Astrocyte (in vitro differentiated cells and primary cell): ENCODE measurements around the gene ST6GAL2. TPM values are rescaled to one million over a fixed set of nuclear protein-coding genes. Genes with fewer than 3 reads are reported as not detected.
A peak's percentile ranks its signal among the peaks of the same experiment; 100 is the strongest.

Source experiments
- DNase-seq: peaks from one replicate; pipeline ENCODE4 v3.0.0-alpha.2; 2010; ENCODE audit warnings: low read depth
- FAIRE-seq: peaks from 2 replicates; lab custom pipeline; 2011; peaks lifted over from hg19 to GRCh38; lab: Jason Lieb, UNC
- H2AFZ ChIP-seq: 2 replicates; pipeline ENCODE4 v1.6.0; 2012; ENCODE audit warnings: low read depth, low read length, inconsistent platforms
- H3K27ac ChIP-seq: 2 replicates; pipeline ENCODE4 v1.5.1; 2011; ENCODE audit warnings: low read depth, low read length, inconsistent platforms
- H3K27me3 ChIP-seq: 2 replicates; pipeline ENCODE4 v1.6.0; 2011; ENCODE audit warnings: low read length, inconsistent platforms; ENCODE audit not compliant: insufficient read depth
- H3K36me3 ChIP-seq: 2 replicates; pipeline ENCODE4 v1.5.1; 2011; ENCODE audit warnings: low read length, inconsistent platforms; ENCODE audit not compliant: insufficient read depth
- H3K4me1 ChIP-seq: 2 replicates; pipeline ENCODE4 v1.5.1; 2011; ENCODE audit warnings: low read length, inconsistent platforms; ENCODE audit not compliant: insufficient read depth
- H3K4me2 ChIP-seq: 2 replicates; pipeline ENCODE4 v1.6.0; 2012; ENCODE audit warnings: low read length, inconsistent platforms
- H3K4me3 ChIP-seq: 2 replicates; pipeline ENCODE4 v1.5.1; 2011; ENCODE audit warnings: low read depth, mild to moderate bottlenecking, low read length, inconsistent platforms; ENCODE audit not compliant: insufficient read depth
- H3K79me2 ChIP-seq: 2 replicates; pipeline ENCODE4 v1.6.0; 2012; ENCODE audit warnings: mild to moderate bottlenecking, low read length, inconsistent platforms; ENCODE audit not compliant: insufficient read depth
- H3K9ac ChIP-seq: 2 replicates; pipeline ENCODE4 v1.6.0; 2012; ENCODE audit warnings: mild to moderate bottlenecking, low read length, inconsistent platforms
- H3K9me3 ChIP-seq: 2 replicates; pipeline ENCODE4 v1.5.1; 2012; ENCODE audit warnings: low read depth, mild to moderate bottlenecking, low read length, inconsistent platforms; ENCODE audit not compliant: insufficient read depth
- H4K20me1 ChIP-seq: 2 replicates; pipeline ENCODE4 v1.6.0; 2012; ENCODE audit warnings: low read length, inconsistent platforms; ENCODE audit not compliant: insufficient read depth
- H3K27ac Mint-ChIP-seq: one replicate; pipeline ENCODE4 v1.8.0; 2021; ENCODE audit warnings: mild to moderate bottlenecking, mixed read lengths; ENCODE audit not compliant: unreplicated experiment
- H3K27me3 Mint-ChIP-seq: one replicate; pipeline ENCODE4 v1.8.0; 2021; ENCODE audit warnings: low read depth, mixed read lengths; ENCODE audit not compliant: unreplicated experiment
- H3K36me3 Mint-ChIP-seq: one replicate; pipeline ENCODE4 v1.8.0; 2021; ENCODE audit warnings: low read depth, mixed read lengths; ENCODE audit not compliant: unreplicated experiment
- H3K4me1 Mint-ChIP-seq: one replicate; pipeline ENCODE4 v1.8.0; 2021; ENCODE audit warnings: low read depth, mixed read lengths; ENCODE audit not compliant: unreplicated experiment
- H3K4me3 Mint-ChIP-seq: one replicate; pipeline ENCODE4 v1.8.0; 2021; ENCODE audit warnings: mild to moderate bottlenecking, moderate library complexity, mixed read lengths; ENCODE audit not compliant: unreplicated experiment
- H3K9me3 Mint-ChIP-seq: one replicate; pipeline ENCODE4 v1.8.0; 2021; ENCODE audit warnings: mild to moderate bottlenecking, mixed read lengths; ENCODE audit not compliant: unreplicated experiment
- EZH2 ChIP-seq: IDR thresholded peaks from 2 replicates; pipeline ENCODE4 v1.6.1; 2012; ENCODE audit warnings: mild to moderate bottlenecking, low read length, inconsistent platforms; ENCODE audit not compliant: insufficient read depth
- total RNA-seq: library from RNA; stranded (reverse); gene quantifications from 2 replicates; pipeline ENCODE4 v1.2.1, GENCODE V29; 2021
- TF ChIP-seq, protein P1 (sequence below): IDR thresholded peaks from 2 replicates; pipeline ENCODE4 v1.5.1; 2011; ENCODE audit warnings: low read depth, mild to moderate bottlenecking, inconsistent platforms, low read length, moderate library complexity; ENCODE audit not compliant: insufficient read depth

Gene ST6GAL2
- total RNA-seq, 1 donor from 2014 or later, result 59.8 TPM

DNA sequence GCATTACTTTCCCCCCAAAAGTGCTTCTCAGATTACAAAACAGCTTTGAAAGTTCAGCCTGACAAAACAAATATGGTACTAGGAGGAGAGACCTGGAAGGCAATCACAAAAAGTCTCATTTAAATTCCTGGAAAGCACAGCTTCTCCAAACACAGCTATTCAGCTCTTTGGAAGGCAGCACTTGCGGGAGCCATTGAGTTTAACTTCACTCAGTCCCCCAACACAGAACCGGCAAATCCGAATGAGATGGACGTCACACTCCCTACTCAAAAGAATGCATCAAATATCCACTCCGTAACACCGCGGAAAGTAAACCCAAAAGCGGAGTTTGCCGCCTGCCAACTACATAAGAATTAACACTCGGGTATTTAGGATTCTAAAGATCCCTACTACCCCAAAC is 638 bp downstream of the ST6GAL2 start:
- TF ChIP-seq, protein P1, sequence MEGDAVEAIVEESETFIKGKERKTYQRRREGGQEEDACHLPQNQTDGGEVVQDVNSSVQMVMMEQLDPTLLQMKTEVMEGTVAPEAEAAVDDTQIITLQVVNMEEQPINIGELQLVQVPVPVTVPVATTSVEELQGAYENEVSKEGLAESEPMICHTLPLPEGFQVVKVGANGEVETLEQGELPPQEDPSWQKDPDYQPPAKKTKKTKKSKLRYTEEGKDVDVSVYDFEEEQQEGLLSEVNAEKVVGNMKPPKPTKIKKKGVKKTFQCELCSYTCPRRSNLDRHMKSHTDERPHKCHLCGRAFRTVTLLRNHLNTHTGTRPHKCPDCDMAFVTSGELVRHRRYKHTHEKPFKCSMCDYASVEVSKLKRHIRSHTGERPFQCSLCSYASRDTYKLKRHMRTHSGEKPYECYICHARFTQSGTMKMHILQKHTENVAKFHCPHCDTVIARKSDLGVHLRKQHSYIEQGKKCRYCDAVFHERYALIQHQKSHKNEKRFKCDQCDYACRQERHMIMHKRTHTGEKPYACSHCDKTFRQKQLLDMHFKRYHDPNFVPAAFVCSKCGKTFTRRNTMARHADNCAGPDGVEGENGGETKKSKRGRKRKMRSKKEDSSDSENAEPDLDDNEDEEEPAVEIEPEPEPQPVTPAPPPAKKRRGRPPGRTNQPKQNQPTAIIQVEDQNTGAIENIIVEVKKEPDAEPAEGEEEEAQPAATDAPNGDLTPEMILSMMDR, result no peak
- no peak for TF ChIP-seq EZH2
- H3K4me3 Mint-ChIP-seq, result peak overlapping the region; percentile 97
- DNase-seq, result peak; percentile 26
- Histone ChIP-seq H3K4me2 (peak overlapping the region; percentile 95), H3K4me3 (peak overlapping the region; percentile 76), H3K36me3 (no peaks in the 10 kb centered on the region), H3K9ac (peak overlapping the region; percentile 87), H3K79me2 (peaks cover 52% of the 10 kb centered on the region), H3K9me3 (no peaks in the 10 kb centered on the region), H4K20me1 (peaks cover 24% of the 10 kb centered on the region), H3K4me1 (no peaks in the 10 kb centered on the region), H3K27me3 (peaks cover 8% of the 10 kb centered on the region), H2AFZ (peak overlapping the region; percentile 81), H3K27ac (peak overlapping the region; percentile 53)
- H3K27me3 Mint-ChIP-seq, result peaks cover 6% of the 10 kb centered on the region
- peak overlapping the region; percentile 92 for H3K27ac Mint-ChIP-seq
- no peaks in the 10 kb centered on the region for H3K9me3 Mint-ChIP-seq
- no peaks in the 10 kb centered on the region for H3K36me3 Mint-ChIP-seq
- FAIRE-seq, result no peak
- peaks cover 14% of the 10 kb centered on the region for H3K4me1 Mint-ChIP-seq

DNA sequence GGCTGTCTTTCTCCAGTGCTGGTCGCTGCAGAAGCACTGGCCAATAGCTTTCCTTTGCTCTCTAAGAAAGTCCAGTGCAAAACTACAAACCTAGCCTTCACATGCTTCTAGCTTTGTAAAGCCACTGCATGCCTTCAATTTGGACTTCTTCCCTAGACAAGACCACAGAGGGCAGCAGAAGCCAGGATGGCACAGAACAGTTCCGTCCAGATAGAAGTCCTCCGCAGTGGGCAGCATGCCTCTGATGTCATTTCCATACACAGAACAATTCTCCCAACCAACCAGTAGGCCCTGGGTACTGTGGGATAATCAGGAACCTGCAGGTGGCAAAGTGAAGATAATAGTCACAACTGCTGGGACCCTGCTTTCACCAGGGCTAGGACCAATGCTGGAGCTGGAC is 3.3 kb downstream of the ST6GAL2 start:
- H3K36me3 Mint-ChIP-seq, result no peaks in the 10 kb centered on the region
- H3K27ac Mint-ChIP-seq, result no peak overlapping the region
- H3K4me1 ChIP-seq, result no peaks in the 10 kb centered on the region
- peaks cover 73% of the 10 kb centered on the region for H3K79me2 ChIP-seq
- H3K4me3 Mint-ChIP-seq, result peak overlapping the region; percentile 85
- peaks cover 13% of the 10 kb centered on the region for H3K4me1 Mint-ChIP-seq
- H4K20me1 ChIP-seq, result peaks cover 34% of the 10 kb centered on the region
- H3K4me2 ChIP-seq, result no peak overlapping the region
- DNase-seq (no peak), FAIRE-seq (no peak)
- H3K27me3 ChIP-seq, result peaks cover 8% of the 10 kb centered on the region
- H2AFZ ChIP-seq, result no peak overlapping the region
- TF ChIP-seq EZH2, result no peak
- TF ChIP-seq, protein P1, result no peak
- no peaks in the 10 kb centered on the region for H3K9me3 Mint-ChIP-seq
- H3K4me3 ChIP-seq, result no peak overlapping the region
- H3K9ac ChIP-seq, result no peak overlapping the region
- peaks cover 6% of the 10 kb centered on the region for H3K27me3 Mint-ChIP-seq
- no peaks in the 10 kb centered on the region for H3K9me3 ChIP-seq
- no peaks in the 10 kb centered on the region for H3K36me3 ChIP-seq
- no peak overlapping the region for H3K27ac ChIP-seq

DNA sequence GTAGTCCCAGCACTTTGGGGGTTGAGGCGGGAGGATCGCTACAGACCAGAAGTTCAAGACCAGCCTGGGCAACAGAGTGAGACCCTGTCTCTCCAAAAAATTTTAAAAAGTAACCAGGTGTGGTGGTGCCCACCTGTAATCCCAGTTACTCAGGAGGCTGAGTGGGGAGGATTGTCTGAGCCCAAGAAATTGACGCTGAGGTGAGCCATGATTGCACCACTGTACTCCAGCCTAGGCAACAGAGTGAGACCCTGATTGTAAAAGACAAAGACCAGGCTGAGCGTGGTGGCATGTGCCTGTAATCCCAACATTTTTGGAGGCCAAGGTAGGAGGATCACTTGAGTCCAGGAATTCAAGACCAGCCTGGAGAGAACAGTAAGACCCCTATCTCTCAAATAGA is 7.8 kb downstream of the ST6GAL2 start:
- Mint-ChIP-seq H3K36me3 (peaks cover 8% of the 10 kb centered on the region), H3K4me1 (peaks cover 18% of the 10 kb centered on the region)
- peaks cover 31% of the 10 kb centered on the region for H4K20me1 ChIP-seq

More for the DNA sequence above, 7.8 kb downstream of the ST6GAL2 start:
- no peak overlapping the region for H3K4me3 ChIP-seq
- no peaks in the 10 kb centered on the region for H3K27me3 ChIP-seq
- H3K27ac ChIP-seq, result no peak overlapping the region
- no peaks in the 10 kb centered on the region for H3K36me3 ChIP-seq
- Mint-ChIP-seq H3K27ac (no peak overlapping the region), H3K4me3 (no peak overlapping the region), H3K9me3 (no peaks in the 10 kb centered on the region), H3K27me3 (peaks cover 2% of the 10 kb centered on the region)
- H3K9ac ChIP-seq, result no peak overlapping the region
- FAIRE-seq (no peak), DNase-seq (no peak)
- H2AFZ ChIP-seq, result no peak overlapping the region
- no peaks in the 10 kb centered on the region for H3K9me3 ChIP-seq
- no peak overlapping the region for H3K4me2 ChIP-seq
- H3K79me2 ChIP-seq, result peaks cover 68% of the 10 kb centered on the region
- no peak for TF ChIP-seq EZH2
- TF ChIP-seq, protein P1, result no peak
- no peaks in the 10 kb centered on the region for H3K4me1 ChIP-seq
